Brain microvascular endothelial cell (primary cell): ENCODE results near the gene CAB39L.
A peak's percentile ranks its signal among the peaks of the same experiment; 100 is the strongest.

Experiments
- DNase-seq: peaks from one replicate; pipeline ENCODE4 v3.0.0-alpha.2; 2020
- H3K27ac ChIP-seq: fragments of 250-450 bp; sonication (Bioruptor Pico); 2 replicates; pipeline ENCODE4 v1.5.1; 2020; ENCODE audit warnings: mild to moderate bottlenecking, moderate library complexity
- H3K27me3 ChIP-seq: fragments of 250-450 bp; sonication (Bioruptor Pico); replicated peaks from 2 replicates; pipeline ENCODE4 v1.5.1; 2020; ENCODE audit warnings: mild to moderate bottlenecking
- H3K36me3 ChIP-seq: fragments of 250-450 bp; sonication (Bioruptor Pico); replicated peaks from 2 replicates; pipeline ENCODE4 v1.5.1; 2020; ENCODE audit warnings: mild to moderate bottlenecking
- H3K4me3 ChIP-seq: 2 replicates; pipeline ENCODE4 v1.5.1; 2011; ENCODE audit warnings: low read depth, mild to moderate bottlenecking, control low read depth, low read length, moderate library complexity
- in situ Hi-C: cut with HindIII; loops from 2 replicates; pipeline ENCODE4 v1.10.0; 2017; ENCODE audit warnings: low sequenced_read_pairs, low pct_ligation_motif_present
- TF ChIP-seq, protein P1 (sequence below): IDR thresholded peaks from 2 replicates; pipeline ENCODE4 v1.5.1; 2011; ENCODE audit warnings: low read depth, mild to moderate bottlenecking, moderate library complexity, low read length, control low read depth, inconsistent platforms; ENCODE audit errors: missing control alignments

The CAB39L gene

DNA sequence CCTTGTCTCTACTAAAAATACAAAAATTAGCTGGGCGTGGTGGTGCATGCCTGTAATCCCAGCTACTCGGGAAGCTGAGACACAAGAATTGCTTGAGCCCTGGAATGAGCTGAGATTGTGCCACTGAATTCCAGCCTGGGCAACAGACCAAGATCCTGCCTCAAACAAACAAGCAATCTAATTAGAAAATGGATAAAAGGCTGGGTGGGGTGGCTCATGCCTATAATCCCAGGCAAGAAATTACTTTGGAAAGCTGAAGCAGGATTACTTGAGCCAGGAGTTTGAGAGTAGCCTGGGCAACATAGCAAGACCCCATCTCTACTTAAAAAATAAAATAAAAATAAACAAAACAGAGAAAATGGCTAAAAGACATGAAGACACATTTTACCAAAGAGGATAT lies 77.0 kb downstream of the CAB39L start:
- in situ Hi-C loops, result no loop called here
- Histone ChIP-seq H3K27ac (no peak overlapping the region), H3K36me3 (no peaks in the 10 kb centered on the region), H3K4me3 (no peak overlapping the region), H3K27me3 (no peaks in the 10 kb centered on the region)
- DNase-seq, result no peak
- TF ChIP-seq, protein P1, sequence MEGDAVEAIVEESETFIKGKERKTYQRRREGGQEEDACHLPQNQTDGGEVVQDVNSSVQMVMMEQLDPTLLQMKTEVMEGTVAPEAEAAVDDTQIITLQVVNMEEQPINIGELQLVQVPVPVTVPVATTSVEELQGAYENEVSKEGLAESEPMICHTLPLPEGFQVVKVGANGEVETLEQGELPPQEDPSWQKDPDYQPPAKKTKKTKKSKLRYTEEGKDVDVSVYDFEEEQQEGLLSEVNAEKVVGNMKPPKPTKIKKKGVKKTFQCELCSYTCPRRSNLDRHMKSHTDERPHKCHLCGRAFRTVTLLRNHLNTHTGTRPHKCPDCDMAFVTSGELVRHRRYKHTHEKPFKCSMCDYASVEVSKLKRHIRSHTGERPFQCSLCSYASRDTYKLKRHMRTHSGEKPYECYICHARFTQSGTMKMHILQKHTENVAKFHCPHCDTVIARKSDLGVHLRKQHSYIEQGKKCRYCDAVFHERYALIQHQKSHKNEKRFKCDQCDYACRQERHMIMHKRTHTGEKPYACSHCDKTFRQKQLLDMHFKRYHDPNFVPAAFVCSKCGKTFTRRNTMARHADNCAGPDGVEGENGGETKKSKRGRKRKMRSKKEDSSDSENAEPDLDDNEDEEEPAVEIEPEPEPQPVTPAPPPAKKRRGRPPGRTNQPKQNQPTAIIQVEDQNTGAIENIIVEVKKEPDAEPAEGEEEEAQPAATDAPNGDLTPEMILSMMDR, result no peak

DNA sequence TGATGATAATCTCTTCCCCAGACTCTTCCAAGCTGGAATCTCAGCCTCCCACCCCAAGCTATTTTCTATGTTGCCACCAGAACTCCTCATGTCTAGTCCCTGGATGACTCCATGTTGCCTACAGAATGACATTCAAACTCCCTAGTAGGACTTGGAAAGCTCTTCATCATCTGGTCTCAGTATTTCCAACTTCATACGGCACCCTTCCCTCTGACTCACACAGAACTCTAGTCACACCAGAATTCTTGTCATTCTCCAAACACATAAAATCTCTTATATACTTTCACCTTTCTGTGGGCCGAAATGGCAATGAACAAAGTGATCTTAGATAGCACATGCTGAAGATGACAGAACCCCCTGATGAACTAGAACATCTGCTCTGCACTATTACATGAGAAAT lies 86.2 kb downstream of the CAB39L start:
- DNase-seq, result peak; percentile 67
- Histone ChIP-seq H3K27me3 (no peaks in the 10 kb centered on the region), H3K36me3 (no peaks in the 10 kb centered on the region), H3K4me3 (no peak overlapping the region), H3K27ac (peak overlapping the region; percentile 39)
- in situ Hi-C loops, result no loop called here
- TF ChIP-seq, protein P1, result no peak

DNA sequence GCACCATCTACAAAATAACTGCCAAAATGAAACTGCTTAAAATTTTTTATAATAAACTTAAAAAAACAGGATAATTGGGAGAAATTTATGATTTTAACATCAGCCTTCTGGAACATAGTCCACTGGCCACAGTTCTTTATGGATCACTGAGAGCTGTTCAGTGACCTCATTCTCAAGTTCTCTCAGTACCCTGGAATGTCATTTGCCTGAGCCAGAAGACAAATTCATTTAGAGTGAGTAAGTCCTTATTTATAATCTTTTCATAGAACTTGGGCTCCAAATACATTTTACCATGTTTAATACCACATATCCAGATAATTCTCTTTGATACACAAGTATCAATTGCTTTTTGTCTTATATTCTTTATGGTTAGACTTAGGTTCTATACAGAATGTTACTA lies 87.6 kb downstream of the CAB39L start:
- H3K4me3 ChIP-seq, result no peak overlapping the region
- no peaks in the 10 kb centered on the region for H3K36me3 ChIP-seq
- no peaks in the 10 kb centered on the region for H3K27me3 ChIP-seq
- in situ Hi-C loops, result no loop called here
- peak; percentile 80 for DNase-seq
- H3K27ac ChIP-seq, result peak overlapping the region; percentile 25
- TF ChIP-seq, protein P1, result no peak

DNA sequence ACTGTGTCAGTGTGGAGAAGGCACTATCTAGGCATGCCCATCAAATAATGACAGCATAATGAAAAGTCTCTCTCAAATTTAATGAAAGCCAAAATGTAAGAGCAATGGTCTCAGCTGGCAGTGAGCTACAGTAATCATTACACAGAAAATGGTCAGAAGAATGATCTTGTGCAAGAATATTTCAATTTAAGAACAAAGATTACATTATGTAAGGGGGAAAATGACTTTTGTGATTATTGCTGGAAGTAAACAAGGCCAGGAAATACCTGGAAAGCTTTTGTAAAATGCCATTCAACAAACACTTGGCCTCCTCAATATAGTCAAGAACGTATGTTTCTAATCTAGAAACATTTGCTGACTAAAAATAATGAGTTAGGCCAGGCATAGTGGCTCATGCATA lies 89.1 kb downstream of the CAB39L start:
- Histone ChIP-seq H3K27ac (no peak overlapping the region), H3K4me3 (no peak overlapping the region), H3K36me3 (no peaks in the 10 kb centered on the region), H3K27me3 (no peaks in the 10 kb centered on the region)
- TF ChIP-seq, protein P1, result no peak
- in situ Hi-C loops, result no loop called here
- DNase-seq, result no peak

DNA sequence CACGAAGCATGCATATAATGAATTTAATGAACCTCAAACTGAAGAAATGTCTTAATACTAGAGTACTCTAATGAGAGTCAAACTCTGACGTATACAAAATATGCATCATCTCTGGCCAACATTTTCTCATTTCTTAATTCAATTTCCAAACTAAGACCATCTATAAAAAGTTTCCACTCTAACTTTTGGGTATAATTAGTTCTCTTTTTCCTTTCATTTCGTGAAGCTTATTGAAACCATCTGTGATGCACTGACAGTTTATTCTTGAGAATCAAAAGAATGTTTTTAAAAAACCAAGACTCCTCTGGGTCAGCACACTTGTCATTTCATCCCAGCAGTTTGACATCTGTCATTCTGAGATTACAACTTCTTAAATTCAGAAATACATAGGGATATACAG lies 90.0 kb downstream of the CAB39L start:
- Histone ChIP-seq H3K4me3 (no peak overlapping the region), H3K27ac (no peak overlapping the region), H3K36me3 (no peaks in the 10 kb centered on the region), H3K27me3 (no peaks in the 10 kb centered on the region)
- TF ChIP-seq, protein P1, result no peak
- in situ Hi-C loops, result no loop called here
- DNase-seq, result no peak

DNA sequence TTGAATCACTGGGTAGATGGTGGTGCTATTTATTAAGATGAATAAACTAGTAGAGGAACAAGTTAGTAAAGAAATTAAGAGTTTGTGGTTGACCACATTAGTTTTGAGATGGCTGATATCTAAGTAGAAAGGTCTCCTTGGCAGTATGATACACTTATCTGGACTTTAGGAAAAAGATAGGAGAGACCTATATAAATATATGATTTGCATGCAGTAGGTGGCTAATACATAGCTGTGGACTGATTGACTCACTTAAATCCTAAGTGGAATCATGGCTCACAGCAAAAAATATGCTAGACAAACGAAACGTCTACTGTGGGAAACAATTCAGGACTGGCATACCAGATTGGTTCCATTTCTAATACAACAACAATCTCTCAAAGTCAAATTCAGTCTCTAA lies 92.0 kb downstream of the CAB39L start:
- Histone ChIP-seq H3K4me3 (no peak overlapping the region), H3K27me3 (no peaks in the 10 kb centered on the region), H3K36me3 (no peaks in the 10 kb centered on the region), H3K27ac (no peak overlapping the region)
- no peak for DNase-seq
- TF ChIP-seq, protein P1, result no peak
- in situ Hi-C loops, result no loop called here
